D721Med (cell line): ENCODE results near the gene KCNQ2.

ENCODE experiments used
- DNase-seq: peaks from one replicate; pipeline ENCODE4 v3.0.0; 2011; ENCODE audit warnings: low spot score; ENCODE audit not compliant: insufficient read length
- FAIRE-seq: peaks from 2 replicates; lab custom pipeline; 2011; peaks lifted over from hg19 to GRCh38; lab: Jason Lieb, UNC
- CTCF ChIP-seq: IDR thresholded peaks from 2 replicates; pipeline ENCODE4 v1.5.1; 2012; ENCODE audit warnings: mild to moderate bottlenecking, control low read depth; ENCODE audit not compliant: insufficient read depth; ENCODE audit errors: missing control alignments

The KCNQ2 gene

GRCh38 chr20:63471981-63472831, at the start of gene KCNQ2:
KCNQ2 (minus strand) TSS chr20:63472655; CDS start chr20:63472463, 192 bp downstream.
- FAIRE-seq = no peak
- peak; percentile 71 for DNase-seq

DNA sequence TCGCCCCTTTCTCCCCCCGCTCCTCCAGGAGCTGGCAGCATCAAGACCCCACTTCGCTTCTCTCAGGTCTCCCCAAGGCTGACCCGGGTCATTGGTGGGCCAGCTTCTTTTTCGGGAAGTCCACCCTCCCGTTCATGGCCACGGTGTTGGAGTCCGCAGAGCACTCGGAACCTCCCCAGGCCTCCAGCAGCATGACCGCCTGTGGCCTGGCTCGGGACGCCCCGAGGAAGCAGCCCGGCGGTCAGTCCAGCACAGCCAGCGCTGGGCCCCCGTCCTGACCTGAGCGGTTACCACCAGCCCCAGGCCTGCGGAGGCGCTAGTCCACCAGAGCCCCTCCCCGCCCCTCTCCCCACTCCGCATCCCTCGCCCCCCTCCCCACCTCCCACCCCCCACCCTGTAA, 49.1 kb upstream of the KCNQ2 start:
- no peak for DNase-seq

More at GRCh38 chr20:63471981-63472831, at the start of gene KCNQ2:
- TF ChIP-seq CTCF = no peak

DNA sequence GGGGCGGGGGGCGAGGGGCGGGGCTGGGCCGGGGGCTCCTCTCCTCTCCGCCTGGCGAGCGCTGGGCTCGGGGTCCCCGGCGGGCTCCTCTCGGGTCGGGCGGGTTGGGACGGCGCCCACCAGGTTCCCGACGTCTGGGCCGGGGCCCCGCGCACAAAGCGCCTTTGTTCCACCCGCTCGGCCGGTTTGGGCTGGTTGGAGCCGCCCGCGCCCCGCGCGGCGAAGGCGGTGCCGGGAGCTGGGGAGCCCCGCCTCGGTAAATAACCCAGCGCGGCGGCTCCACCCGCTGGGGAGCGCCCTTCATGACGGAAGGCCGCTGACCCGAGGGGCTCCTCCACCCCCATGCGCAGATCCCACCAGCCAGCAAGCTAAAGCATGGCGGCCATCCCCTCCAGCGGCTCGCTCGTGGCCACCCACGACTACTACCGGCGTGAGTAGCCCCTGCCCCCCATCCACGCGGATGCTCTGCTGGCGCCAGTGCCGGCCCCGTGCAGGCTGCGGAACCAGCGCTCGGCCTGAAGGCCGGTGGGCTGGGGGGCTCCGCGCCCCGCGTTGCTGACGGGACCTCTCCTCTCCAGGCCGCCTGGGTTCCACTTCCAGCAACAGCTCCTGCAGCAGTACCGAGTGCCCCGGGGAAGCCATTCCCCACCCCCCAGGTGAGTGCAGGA, 48.6 kb upstream of the KCNQ2 start:
- DNase-seq (no peak), FAIRE-seq (no peak)
- no peak for TF ChIP-seq CTCF

More for the DNA sequence above, 49.1 kb upstream of the KCNQ2 start:
- no peak for FAIRE-seq
- no peak for TF ChIP-seq CTCF

- TF ChIP-seq CTCF = no peak
- FAIRE-seq (no peak), DNase-seq (peak; percentile 99)
These were observed 48.1 kb upstream of the KCNQ2 start, which contains the start of gene PPDPF for GRCh38 chr20:63520504-63520933. PPDPF (plus strand) TSS chr20:63520765; CDS start chr20:63521309, 544 bp downstream.

GRCh38 chr20:63519668-63520503, 47.4 kb upstream of the KCNQ2 start:
- no peak for TF ChIP-seq CTCF
- DNase-seq (no peak), FAIRE-seq (no peak)

DNA sequence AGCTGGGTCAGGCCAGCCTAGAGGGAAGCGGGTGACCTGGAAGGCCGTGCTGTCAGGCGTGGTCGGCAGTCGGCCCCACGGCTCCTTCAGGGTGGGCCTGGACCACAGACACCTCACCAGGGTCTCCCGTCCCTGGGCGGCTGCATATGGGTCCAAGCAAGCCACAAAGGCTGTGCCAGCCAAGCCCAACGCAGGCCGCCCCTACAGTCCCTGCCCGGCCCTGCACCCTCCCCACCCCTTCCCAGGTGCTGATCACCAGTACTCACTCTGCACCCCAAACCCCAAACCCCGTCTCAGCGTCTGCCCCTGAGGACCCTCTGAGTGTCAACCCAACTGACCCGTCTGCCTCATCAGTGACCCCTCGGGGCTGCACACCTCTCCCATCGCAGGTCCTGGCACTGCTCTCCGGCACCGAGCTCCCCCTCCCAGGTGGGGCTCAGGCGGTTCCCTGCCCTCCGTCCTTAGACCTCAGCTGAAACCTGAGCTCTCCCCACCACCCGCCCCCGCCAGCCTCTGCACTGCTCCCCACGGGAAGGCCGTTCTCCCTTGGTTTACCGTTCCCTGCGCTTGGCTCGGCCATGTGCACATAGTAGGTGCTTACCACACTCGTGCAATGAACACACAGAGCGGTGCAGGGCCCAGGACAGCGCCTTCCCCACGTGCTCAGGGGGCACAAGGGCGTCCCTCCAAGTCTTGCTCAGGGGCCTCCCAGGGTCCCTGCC, 46.7 kb upstream of the KCNQ2 start:
- DNase-seq (no peak), FAIRE-seq (no peak)
- no peak for TF ChIP-seq CTCF
